Gastrocnemius medialis (tissue), 4 donors: ENCODE measurements around the gene PHLDB2. TPM values are rescaled to one million over a fixed set of nuclear protein-coding genes. Genes with fewer than 3 reads are reported as not detected.

Experiments used
- ATAC-seq, 2 donors: fragments of 150-250 bp; one replicate each; pipeline ENCODE4 v1.9.1; 2016
- DNase-seq, 2 donors: peaks; one replicate each; pipeline ENCODE4 v3.0.0-alpha.2; 2019
- H3K27ac ChIP-seq, 4 donors: fragments of 200-600 bp; sonication (generic); 1 replicate in 1 of 4; 2 replicates in 3 of 4; pipeline ENCODE4 v1.5.1; 2016 to 2018; ENCODE audit warnings: mild to moderate bottlenecking in 2 of 4, moderate library complexity in 1 of 4
- H3K27me3 ChIP-seq, 3 donors: fragments of 200-600 bp; sonication (generic) in 2 of 3; 1 replicate in 1 of 3; 2 replicates in 2 of 3; pipeline versions ENCODE4 v1.5.1 to v1.6.0; 2016 to 2019; ENCODE audit warnings: mild to moderate bottlenecking in 1 of 3, moderate library complexity in 1 of 3
- H3K36me3 ChIP-seq, 2 donors: fragments of 200-600 bp; sonication (generic) in 1 of 2; one replicate each; pipeline ENCODE4 v1.5.1; 2017 to 2018
- H3K4me1 ChIP-seq, 2 donors: fragments of 200-600 bp; sonication (generic) in 1 of 2; one replicate each; pipeline ENCODE4 v1.5.1; 2016 to 2017; ENCODE audit warnings: mild to moderate bottlenecking in 2 of 2
- H3K4me3 ChIP-seq, 4 donors: fragments of 200-600 bp; sonication (generic) in 3 of 4; 1 replicate in 1 of 4; 2 replicates in 3 of 4; pipeline ENCODE4 v1.5.1; 2016 to 2019; ENCODE audit warnings: mild to moderate bottlenecking in 2 of 4
- H3K9me3 ChIP-seq, 3 donors: fragments of 200-600 bp; sonication (generic) in 2 of 3; 1 replicate in 1 of 3; 2 replicates in 2 of 3; pipeline ENCODE4 v1.5.1; 2016 to 2019
- CTCF ChIP-seq, 5 experiments: fragments of 450-650 bp in 3 of 5; fragments of 200-600 bp in 2 of 5; sonication (generic) in 2 of 5; IDR thresholded peaks in 4 of 5; conservative IDR thresholded peaks in 1 of 5; 1 replicate in 4 of 5; 2 replicates in 1 of 5; pipeline ENCODE4 v1.5.1; 2016 to 2019; ENCODE audit warnings: antibody characterized with exemption in 5 of 5, mild to moderate bottlenecking in 3 of 5, moderate library complexity in 3 of 5
- POLR2A ChIP-seq, 2 donors: fragments of 450-650 bp; IDR thresholded peaks; one replicate each; pipeline ENCODE4 v1.6.1; 2017; ENCODE audit warnings: antibody characterized with exemption in 2 of 2, mild to moderate bottlenecking in 2 of 2, moderate library complexity in 2 of 2
- in situ Hi-C, 4 donors: fragments of 200-750 bp; cut with MboI; loops; one replicate each; pipeline versions ENCODE4 v1.15.0 to v1.8.0; 2017; ENCODE audit warnings: low sequenced_read_pairs in 4 of 4
- intact Hi-C: fragments of 100-400 bp; cut with DNase I; formaldehyde crosslinking; loops from one replicate; pipeline ENCODE4 v1.15.1; 2023; ENCODE audit warnings: low total_unique reads
- total RNA-seq, 4 donors: library from RNA; depleted of rRNA; stranded (reverse); fragments of >200 nt; gene quantifications; one replicate each; pipeline versions ENCODE4 v1.1.0 to v1.2.3, GENCODE V29; 2016

The PHLDB2 gene
- total RNA-seq, 4 donors from 2014 or later: 3.0 to 7.2 (median 4.0) TPM

- intact Hi-C loops (no loop called here), in situ Hi-C loops (no loop called here)
- H3K27ac ChIP-seq: no peak overlapping the region
- H3K27me3 ChIP-seq: no peaks in the 10 kb centered on the region
- no peaks in the 10 kb centered on the region for H3K4me1 ChIP-seq
- no peak for ATAC-seq
- H3K4me3 ChIP-seq: no peak overlapping the region
- no peaks in the 10 kb centered on the region for H3K9me3 ChIP-seq
- no peaks in the 10 kb centered on the region for H3K36me3 ChIP-seq
- TF ChIP-seq POLR2A (IDR thresholded peaks at IDR 0.05): no peak
- no peak for TF ChIP-seq CTCF (IDR thresholded peaks at IDR 0.05 in 4 of 5, conservative IDR thresholded peaks at IDR 0.05 in 1 of 5)
- no peak for DNase-seq
These were observed 89.7 kb downstream of the PHLDB2 start for GRCh38 chr3:111948786-111949185.

- no peaks in the 10 kb centered on the region for H3K9me3 ChIP-seq
- intact Hi-C loops: no loop called here
- ATAC-seq (no peak), DNase-seq (no peak)
- no peaks in the 10 kb centered on the region for H3K36me3 ChIP-seq
- H3K4me1 ChIP-seq: no peaks in the 10 kb centered on the region
- TF ChIP-seq CTCF (IDR thresholded peaks at IDR 0.05 in 4 of 5, conservative IDR thresholded peaks at IDR 0.05 in 1 of 5): no peak
- no peaks in the 10 kb centered on the region for H3K27me3 ChIP-seq
- H3K4me3 ChIP-seq: no peak overlapping the region
- in situ Hi-C loops: no loop called here
- no peak overlapping the region for H3K27ac ChIP-seq
These were observed 90.6 kb downstream of the PHLDB2 start for GRCh38 chr3:111949712-111950111.

- H3K4me3 ChIP-seq: no peak overlapping the region
- H3K4me1 ChIP-seq: no peaks in the 10 kb centered on the region
- no peaks in the 10 kb centered on the region for H3K27me3 ChIP-seq
- H3K36me3 ChIP-seq: no peaks in the 10 kb centered on the region
- in situ Hi-C loops: no loop called here
- DNase-seq: no peak
- no peak for TF ChIP-seq CTCF (IDR thresholded peaks at IDR 0.05 in 4 of 5, conservative IDR thresholded peaks at IDR 0.05 in 1 of 5)
- TF ChIP-seq POLR2A (IDR thresholded peaks at IDR 0.05): no peak
- ATAC-seq: no peak
- no peaks in the 10 kb centered on the region for H3K9me3 ChIP-seq
- intact Hi-C loops: no loop called here
- H3K27ac ChIP-seq: no peak overlapping the region
These were observed 92.0 kb downstream of the PHLDB2 start for GRCh38 chr3:111951032-111951431.

- TF ChIP-seq CTCF (IDR thresholded peaks at IDR 0.05 in 4 of 5, conservative IDR thresholded peaks at IDR 0.05 in 1 of 5) (no peak), POLR2A (IDR thresholded peaks at IDR 0.05) (no peak)
- H3K9me3 ChIP-seq: no peaks in the 10 kb centered on the region
- H3K4me3 ChIP-seq: no peak overlapping the region
- no peaks in the 10 kb centered on the region for H3K27me3 ChIP-seq
- DNase-seq (no peak), ATAC-seq (no peak)
- H3K27ac ChIP-seq: no peak overlapping the region
- H3K4me1 ChIP-seq: no peaks in the 10 kb centered on the region
- in situ Hi-C loops (no loop called here), intact Hi-C loops (no loop called here)
- H3K36me3 ChIP-seq: no peaks in the 10 kb centered on the region
These were observed 93.0 kb downstream of the PHLDB2 start for GRCh38 chr3:111952086-111952485.

DNA sequence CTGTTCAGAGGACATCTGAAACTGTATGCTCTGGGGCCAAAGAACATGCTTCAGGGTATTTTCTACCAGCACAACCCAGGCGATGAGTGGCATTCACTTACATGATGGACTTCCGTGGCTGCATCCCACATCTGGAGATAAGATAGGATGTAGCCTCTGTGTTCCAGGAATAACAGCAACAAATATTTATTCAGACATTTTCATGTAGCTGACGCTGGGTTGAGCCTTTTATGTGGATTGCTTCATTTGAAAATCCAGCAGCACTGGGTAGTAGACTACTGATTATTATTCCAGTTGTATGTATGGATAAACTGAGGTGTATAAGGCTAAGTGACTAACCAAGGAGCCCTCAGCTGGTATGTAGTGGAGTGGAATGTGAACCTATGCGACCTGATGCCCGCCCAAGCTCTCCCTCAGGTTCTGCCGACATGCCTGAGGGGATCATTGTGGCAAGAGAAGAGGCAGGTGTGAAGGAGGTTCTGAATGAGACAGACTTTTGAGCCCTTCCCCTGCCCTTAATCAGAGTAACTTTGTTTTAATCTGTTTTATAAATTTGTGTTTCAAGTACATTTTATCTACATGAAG is 93.9 kb downstream of the PHLDB2 start:
- H3K36me3 ChIP-seq: no peaks in the 10 kb centered on the region
- no peak for ATAC-seq
- H3K9me3 ChIP-seq: no peaks in the 10 kb centered on the region
- no peaks in the 10 kb centered on the region for H3K4me1 ChIP-seq
- TF ChIP-seq CTCF (IDR thresholded peaks at IDR 0.05 in 4 of 5, conservative IDR thresholded peaks at IDR 0.05 in 1 of 5) (no peak), POLR2A (IDR thresholded peaks at IDR 0.05) (no peak)
- H3K27ac ChIP-seq: no peak overlapping the region
- no peaks in the 10 kb centered on the region for H3K27me3 ChIP-seq
- intact Hi-C loops (no loop called here), in situ Hi-C loops (no loop called here)
- no peak for DNase-seq
- H3K4me3 ChIP-seq: no peak overlapping the region
